SHP77 treated with DMSO at 0.1 percent for 48 hours (cell line): ENCODE data around the gene TBC1D7.

Experiments used
- DNase-seq: peaks from one replicate; lab custom pipeline; 2025; lab: John Stamatoyannopoulos, UW

The TBC1D7 gene

DNA sequence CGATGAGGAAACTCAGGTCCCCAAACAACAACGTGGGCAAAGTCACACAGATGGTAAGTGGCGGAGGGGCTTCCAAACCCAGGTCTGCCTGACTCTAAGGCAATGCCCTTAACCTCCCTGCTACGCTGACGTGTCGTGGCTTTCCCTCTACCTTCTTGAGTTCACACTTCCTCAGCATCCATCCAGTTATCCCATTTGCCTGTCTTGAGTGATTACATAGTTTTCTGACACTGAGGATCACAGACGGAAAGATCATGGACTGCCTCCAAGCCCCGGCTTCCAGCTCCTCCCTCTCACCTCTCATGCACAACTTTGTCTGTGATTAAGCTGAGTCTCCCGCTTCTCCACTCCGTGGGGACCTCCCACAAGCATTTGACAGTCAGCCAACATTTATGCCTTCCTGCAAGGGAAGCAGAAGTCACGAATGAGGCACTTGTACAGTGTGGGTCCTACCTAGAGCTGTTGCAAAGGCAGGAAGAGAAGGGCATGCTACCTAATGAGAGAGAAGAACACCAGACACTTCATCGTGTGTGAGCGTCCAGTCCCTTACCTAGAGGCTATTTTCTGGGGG lies 33.8 kb downstream of the TBC1D7 start:
- DNase-seq, result no peak

DNA sequence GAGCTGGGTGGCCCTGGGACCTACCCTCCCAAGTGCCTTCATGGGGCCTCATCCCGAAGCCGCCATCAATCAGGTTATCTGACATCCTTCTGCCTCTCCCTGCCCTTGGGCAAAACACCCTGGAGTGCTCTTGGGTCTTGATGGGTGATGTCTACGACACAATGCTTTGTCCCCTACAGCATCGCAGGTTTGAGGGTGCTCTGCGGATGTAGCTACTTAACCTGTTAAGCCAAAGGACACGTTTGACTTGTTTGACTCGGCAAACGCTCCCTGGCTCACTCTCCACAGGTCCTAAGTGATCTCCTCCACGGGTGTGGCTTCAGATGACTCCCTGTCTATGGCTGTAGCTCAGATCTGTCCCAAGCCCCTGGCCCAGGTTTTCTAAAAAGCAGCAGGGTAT lies 35.6 kb downstream of the TBC1D7 start:
- no peak for DNase-seq

DNA sequence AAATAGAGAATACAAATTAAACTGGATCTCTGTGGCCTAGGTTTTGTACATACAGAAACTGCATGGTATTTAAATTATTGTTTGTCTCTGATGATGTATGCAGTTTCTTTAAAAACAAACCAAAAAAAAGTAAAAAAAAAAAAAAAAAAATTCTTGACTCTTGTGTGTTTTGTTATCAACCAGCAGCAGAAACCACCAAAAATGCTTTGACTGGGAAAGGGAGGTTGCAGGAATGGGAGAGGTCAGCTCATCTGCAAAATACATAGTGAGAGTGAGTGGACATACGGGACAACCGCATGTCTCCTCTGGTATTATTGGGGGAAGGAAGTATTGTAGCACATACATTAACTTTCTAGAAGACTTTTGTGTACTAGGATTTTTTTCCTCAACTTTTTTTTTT lies 38.0 kb downstream of the TBC1D7 start:
- no peak for DNase-seq

DNA sequence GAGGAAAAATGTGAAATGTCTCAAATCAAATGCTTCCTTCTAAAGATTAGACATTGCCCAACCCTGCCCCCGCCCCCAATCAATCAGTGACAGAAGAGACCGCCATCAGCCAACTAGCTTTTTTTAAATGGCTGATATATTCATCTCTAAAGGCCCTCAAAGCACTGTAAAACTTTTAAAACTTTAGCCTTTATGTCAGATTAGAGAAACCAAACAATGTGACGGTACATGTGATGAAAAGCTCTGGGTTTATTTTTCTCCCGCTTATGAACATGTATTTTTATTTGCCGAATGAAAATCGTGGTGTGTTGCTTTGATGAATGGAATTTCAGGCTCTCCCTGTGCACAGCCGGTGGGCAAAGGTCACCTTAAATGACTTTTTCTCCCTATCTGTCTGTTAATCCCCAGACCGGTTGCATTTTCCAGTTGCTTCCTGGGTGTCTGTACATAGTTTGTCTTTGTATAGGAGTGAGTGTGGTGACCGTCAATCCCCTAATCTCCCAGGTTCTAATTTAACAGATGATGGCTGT lies 38.5 kb downstream of the TBC1D7 start:
- no peak for DNase-seq

DNA sequence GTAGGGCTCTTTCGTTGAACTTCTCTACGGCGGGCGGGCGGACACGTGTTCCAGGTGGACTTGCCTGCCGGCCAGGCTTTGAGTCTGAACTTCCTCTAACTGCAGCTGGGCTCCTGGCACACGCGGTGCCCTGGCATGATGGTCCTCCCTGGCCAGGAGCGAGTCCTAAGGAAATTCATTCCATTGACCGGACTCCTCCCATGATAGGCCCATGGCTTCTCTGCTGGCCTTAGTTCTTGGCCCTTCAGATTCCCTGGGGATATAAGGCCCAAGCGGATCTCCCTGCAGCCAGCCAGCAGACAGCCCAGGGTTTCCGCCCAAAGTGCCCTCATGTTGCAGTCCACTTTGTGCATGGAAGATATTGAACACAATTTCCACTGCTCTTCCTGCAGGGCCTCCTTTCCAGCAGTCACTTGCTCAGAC lies 39.4 kb downstream of the TBC1D7 start:
- no peak for DNase-seq

DNA sequence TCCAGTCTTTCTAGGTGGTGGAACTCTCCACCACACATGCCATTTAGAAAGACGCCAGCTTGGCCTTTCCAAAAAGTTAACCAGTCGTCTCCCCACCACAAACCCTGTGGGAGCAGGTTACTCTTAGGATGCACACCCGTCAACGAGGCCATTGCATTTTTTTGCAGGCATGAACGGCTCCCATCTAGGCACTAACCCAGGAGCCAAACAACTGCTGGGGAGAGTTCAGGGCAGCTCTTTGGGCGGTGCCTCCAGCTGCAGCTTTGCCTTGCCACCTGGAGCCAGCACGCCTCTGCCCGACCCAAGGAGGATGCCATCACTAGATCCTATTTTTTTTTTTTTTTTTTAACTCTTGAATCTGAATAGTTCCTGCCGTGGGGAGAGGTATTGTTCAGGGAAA lies 39.9 kb downstream of the TBC1D7 start:
- DNase-seq, result no peak

DNA sequence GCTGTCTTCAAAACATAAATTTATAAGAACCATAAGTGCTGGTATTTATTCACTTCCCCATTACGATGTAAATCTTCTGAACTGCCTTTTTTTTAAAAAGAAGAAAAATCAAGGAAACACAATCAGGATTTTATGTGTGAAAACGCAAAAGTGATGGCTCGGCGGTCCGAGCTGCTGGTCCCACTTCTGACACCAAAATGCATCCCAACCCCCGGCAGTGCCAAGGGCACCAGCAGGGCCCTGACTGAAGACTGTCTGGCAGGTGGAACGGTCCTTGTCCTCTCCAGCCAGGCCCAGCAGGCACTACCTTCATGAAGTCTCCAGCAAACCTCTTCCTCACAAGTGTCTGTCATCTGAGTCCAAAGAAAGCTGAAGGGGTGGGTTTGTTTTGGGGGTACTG lies 41.2 kb downstream of the TBC1D7 start:
- DNase-seq, result no peak

DNA sequence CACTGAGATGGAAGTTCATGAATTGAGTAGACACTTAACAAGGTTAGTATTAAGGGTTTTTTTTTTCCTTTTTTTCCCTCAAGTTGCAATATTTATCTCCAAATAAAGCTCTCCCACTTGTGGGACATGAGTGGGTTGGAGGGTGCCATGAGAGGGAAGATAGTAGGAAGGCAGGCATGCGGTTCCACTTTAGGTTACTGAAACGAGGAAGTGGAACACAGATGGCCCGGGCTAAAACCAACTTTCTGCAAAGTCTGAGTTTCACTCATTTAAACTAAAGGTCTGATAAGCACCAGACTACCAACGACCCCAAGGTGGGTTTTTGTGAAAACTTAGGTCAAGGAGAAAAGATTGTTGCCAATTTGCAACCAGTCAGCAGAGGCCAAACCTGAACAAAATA lies 42.2 kb downstream of the TBC1D7 start:
- no peak for DNase-seq

DNA sequence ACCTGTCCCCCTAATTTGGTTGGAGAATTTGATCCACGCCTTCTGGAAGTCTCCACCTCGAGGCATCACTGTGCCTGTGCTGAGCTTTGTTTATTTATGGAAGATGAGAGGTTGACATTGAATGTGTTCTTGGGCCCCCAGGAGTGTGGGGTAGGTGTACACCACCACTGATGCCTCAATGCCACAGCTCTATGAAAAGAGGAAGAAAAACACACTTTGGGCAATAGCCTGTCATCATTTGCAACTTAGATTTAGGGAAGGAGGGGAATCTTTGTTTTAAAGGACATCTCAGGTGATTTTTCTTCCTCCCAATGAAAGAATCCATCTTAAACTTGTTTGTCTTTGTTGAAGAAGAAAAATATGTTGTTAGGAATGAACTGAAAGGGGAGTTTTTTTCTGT lies 42.6 kb downstream of the TBC1D7 start:
- no peak for DNase-seq

DNA sequence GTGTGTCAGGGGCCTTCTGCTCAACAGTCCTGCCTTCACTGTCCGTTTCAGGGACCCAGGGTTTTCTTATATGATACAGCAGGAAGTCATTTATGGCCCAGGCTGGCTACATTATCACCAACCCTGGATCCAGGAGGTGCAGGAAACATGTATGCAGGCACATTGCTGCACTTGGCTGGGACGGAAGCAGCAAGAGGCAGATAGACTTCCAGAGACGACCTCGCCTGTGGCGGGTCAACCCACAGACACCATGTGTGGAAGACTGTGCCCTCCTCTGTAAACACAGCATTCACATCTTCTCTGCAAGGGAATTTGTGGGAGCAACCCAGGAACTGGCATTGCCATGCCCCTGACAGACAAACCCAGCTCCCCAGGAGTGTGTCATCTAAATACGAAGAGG lies 43.7 kb downstream of the TBC1D7 start:
- no peak for DNase-seq

DNA sequence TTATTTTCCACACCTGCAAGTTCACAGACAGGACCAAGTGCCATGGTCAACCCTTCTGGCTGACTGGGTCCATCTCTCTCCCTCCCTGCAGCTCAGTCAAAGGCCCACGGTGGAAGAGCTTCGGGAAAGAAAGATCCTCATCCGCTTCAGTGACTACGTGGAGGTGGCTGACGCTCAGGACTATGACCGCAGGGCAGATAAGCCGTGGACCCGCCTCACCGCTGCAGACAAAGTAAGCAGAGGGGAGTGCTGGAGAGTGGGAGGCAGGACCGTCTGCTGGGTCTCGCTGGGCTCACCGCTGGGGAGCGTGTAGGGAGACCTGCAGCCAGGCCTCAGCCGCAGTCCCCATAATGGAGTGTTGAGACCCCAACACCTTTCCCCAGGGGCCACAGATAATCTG lies 45.0 kb downstream of the TBC1D7 start:
- DNase-seq, result no peak

DNA sequence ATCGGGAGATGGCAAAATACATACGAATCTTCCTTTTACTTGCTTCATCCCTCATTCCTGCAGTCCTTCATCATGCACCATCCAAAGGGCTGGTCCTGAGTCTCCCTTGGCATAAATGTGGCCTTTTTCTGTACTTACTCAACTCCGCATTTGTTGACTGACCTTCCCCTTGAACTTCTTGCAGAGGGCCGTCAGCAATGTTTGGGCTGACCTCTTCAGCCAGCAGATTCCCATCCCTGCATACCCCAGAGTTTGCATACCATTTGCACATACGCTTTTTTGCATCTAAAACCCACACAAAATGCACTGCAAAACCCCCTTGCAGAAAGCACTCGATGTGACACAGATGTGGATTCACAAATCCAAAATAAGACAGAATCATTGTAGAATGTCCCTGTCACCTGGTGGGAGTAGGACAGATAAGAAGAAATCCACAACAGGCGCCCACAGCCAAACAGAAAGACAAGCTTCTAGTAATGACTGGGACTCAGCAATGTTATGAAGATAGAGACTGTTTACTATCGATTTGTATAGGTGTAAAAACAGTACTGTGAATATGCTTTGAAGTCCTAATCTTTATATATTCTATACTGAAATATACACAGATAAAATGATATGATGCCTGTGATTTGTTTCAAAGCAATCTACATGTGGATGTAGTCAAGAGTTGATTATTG lies 45.8 kb downstream of the TBC1D7 start:
- DNase-seq, result no peak

DNA sequence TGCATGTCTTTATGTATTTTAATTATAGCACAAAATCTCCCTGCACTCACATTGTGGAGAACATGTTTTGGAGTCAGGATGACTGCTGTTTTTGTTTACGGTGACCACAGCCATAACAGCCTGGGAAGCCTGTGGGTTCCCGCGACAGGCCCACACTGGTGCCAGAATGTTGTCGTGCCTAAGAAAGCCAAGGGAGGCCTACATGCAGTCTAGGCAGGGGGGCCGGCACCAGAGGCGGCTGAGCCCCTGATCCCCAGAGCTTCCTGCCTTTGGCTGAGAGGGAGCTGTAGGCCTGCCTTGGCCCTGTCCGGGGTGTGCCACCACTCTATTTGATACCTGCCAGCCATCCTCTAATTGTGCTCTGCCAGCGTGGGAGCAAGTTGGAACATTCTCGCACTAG lies 46.7 kb downstream of the TBC1D7 start:
- DNase-seq, result no peak

DNA sequence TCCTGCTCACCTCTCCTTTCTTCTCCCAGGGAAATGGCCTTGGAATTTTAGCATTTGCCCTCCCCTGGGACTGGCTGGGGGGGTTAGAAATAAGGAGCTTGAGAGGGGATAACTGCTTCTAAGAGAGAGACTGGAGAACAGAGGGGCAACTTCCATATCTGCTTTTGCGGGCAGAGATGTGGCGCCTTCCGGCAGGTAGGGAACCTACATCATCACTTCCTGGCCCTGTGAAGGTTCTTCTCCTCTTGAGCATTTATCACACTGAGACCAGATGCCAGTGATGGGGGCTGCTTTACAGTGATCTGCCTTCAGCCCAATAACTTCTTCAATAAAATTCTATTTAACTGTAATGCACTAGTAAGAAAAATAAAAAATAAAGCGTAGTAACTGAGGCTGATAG lies 48.1 kb downstream of the TBC1D7 start:
- no peak for DNase-seq

DNA sequence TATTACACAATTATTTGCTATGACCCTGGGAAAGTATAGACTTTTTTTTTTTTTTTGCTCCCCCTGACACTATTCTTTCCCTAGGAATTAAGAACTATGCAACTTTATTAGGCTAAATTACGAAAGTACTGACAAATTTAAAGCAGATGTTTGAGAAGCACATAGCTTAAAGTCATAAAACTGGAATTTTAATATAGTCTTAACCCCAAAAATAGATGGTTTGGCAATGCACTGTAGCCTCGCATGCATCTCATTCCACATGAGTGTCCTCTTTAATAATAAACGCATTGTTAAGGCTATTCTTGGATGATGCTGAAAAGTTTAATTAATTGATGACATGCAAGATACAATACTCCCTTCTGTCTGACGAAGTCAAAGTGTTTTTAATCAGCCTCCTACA lies 49.3 kb downstream of the TBC1D7 start:
- DNase-seq, result no peak

DNA sequence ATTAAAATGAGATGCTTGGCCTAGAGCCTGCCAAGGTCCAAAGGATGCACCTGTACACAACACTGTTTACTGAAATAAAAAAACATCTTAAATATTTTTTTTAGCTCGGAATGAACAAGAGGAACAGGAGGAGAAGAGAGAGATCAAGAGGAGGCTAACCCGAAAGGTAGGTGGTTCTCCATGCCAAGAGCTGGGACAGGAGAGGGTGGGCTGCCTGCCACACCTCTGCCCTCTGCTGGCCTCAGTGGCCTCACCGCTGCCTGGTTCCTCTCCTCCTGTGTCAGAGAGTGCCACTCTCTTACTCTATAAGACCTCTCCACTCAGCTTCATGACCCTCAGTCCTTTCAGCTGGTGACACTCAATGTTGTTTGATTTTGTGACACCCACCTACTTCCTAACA lies 50.2 kb downstream of the TBC1D7 start:
- no peak for DNase-seq

DNA sequence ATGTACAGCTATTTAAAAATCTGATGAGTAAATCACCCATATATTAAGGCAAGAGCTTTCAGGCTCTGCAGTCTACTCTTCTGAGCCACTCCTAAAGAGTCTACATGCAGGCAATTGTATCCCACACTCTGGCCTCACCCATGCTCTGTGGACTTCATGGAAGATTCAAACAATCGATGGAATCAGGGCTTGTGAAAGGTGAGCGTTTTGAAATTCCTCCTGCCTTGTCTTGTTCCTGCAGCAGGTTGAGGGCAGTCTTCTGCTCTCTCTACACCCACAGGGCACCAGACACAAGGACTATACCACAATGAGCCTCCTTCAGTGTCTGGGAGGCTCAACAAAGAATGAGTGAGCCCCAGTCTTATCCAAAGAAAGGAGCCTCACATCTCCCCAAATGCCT lies 51.1 kb downstream of the TBC1D7 start:
- DNase-seq, result no peak

DNA sequence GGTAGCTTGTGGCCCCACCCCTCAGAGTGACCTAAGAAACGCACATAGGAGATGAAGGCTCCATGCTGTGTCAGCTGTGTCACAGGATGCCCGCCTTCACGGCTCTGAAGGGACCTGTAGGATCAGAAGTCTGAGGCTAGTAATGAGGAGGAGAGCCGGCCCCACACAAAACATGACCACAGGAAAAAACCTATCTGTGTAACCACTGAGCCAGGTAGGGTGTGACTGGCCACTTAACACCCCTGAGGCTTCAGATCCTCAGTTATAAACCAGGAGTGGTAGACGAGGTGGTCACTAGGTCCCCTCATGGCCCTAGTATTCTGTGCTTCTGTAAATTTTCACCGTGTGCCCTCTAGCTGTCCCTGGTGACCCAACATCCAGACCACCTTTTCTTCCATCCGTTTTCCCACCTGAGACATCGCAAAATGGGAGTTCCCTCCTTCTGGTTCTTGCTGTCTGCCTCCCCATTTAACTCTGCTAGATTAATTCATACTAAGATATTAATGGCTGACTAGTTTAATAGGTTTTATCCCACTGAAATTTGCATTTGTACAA lies 52.8 kb downstream of the TBC1D7 start:
- DNase-seq, result no peak

DNA sequence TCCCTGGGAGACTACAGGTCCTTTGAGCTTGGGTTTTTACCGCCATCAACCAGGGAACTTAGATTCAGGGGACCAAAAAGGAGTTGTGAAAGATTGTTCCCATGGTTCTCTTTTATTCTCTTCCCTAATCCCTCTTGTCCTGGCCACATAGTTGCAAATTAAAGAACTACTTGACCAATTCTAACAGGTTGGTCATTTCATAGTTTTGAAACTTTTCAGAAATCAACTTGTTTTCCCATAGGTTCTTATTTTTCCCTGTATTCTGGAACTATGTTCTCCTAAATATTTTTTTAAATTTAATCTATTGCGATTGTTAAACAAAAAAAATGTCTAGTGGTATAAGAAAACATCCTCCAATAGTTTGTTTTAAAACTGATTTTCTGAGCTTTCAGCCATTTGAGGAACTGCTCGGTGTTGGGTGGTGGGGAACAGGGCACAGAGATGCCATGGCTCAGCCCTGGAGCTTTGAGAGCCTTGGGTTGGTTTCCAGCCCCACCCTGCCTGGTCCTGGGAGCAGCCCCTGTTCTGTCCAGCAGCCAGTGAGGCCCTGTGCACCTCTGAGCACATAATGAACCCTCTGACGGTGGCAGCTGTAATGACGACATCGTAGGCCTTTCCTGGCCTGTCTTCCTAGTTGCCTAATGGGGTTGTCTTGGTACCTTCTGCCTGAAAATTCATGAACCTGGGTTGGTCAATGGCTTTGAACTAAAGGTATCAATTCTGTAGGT lies 53.5 kb downstream of the TBC1D7 start:
- DNase-seq, result no peak

DNA sequence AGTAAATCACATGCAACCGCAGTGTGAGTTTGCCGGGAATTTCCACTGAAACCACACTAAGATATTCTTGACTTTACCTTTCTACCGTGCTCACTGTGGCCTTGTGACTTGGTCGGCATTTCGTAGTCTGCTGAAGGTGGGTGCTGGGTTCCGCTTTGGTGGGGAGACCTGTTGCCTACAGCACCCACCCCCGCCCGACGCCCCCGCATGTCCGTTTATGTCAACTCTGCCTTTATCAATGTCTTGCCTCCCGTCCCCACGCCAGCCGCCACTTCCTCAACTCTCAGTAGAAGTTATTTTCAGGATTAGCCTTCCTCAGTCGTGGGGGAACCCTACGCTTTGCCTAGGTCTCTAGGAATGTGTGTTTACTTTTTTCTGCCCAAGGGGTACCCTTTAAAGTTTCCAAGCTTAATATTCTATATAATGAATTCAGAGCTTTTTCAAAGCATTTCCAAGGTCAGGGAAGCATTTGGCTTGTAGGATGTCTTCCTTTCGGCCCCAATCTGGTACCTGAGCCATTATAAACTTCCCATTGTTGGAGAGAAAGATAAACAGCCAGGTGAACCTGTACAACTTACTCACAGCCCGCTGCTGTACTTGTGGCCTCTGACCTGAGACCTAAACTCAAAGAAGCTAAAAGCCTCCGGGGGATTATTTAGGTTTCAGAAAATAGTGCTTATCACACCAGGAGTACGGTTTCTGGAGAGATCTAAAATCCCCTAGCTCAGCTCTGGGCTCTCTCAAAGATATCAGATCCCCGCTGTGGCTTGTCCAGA lies 54.2 kb downstream of the TBC1D7 start:
- DNase-seq, result no peak

DNA sequence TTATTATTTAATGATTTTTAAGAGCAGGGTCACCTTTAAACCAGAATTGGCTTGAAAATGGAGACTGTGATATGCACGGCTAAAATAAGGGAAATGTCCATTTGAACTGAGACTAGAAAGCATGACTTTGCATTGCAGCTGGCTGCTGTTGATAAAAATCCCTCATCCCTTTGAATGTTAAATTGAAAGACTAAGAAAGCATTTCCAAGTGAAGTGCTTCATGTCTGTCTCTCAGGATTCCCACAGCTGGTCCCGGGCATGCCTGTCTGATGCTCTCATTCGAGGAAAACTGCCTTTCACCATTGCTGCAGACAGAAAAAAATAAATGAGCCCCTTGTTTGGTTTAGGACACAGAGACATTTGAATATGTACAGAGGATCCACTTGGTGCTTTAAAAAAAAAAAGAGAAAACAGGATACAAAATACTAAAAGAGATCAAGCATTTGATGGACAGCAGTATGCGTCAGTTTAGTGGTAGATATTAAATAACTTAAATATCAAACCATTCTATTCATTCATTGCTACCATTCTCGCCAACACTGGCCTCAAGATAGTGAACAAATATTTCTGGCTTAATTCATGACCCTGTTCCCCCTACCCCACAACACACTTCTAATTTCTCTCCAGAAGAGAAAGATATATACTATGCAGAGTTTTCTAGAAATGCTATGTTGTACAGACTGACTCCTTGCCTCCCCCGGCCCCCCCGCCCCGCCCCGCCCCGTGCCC lies 55.0 kb downstream of the TBC1D7 start:
- no peak for DNase-seq
